GM19372 (cell line): ENCODE data around the gene MDC1.
A peak's percentile ranks its signal among the peaks of the same experiment; 100 is the strongest.

Source experiments
- ATAC-seq: cut with Tn5 transposase; IDR thresholded peaks from one replicate; pipeline ENCODE4 v1.9.1; 2021; ENCODE audit warnings: mild to moderate bottlenecking, low read depth, moderate library complexity; ENCODE audit not compliant: unreplicated experiment

MDC1 gene

GRCh38 chr6:30747902-30748769, 31.1 kb upstream of the MDC1 start:
- no peak for ATAC-seq

DNA sequence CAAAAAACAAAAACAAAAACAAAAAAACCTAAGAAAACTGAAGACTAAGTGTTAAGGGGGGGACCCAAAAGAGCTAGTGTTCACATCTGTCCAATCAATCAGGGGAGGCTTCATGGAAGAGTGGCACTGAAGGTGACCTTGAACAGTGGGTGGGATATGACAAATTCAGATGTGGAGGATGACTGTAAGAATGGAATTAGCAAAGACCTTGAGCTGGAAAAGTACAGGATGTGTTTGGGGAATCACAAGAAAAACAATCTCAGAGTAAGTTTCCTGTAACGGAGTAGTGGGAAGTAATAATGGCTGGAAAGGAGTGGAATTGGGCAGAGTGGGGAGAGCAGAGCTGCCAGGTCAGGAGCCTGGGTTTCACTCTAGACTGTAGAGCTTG, 30.2 kb upstream of the MDC1 start:
- ATAC-seq: no peak

- ATAC-seq: no peak
These were observed 27.1 kb upstream of the MDC1 start, which contains the start of gene IER3 for GRCh38 chr6:30744054-30744805. TSS of gene IER3 (minus strand) at chr6:30744547. CDS start at chr6:30744518, 29 bp downstream.

DNA sequence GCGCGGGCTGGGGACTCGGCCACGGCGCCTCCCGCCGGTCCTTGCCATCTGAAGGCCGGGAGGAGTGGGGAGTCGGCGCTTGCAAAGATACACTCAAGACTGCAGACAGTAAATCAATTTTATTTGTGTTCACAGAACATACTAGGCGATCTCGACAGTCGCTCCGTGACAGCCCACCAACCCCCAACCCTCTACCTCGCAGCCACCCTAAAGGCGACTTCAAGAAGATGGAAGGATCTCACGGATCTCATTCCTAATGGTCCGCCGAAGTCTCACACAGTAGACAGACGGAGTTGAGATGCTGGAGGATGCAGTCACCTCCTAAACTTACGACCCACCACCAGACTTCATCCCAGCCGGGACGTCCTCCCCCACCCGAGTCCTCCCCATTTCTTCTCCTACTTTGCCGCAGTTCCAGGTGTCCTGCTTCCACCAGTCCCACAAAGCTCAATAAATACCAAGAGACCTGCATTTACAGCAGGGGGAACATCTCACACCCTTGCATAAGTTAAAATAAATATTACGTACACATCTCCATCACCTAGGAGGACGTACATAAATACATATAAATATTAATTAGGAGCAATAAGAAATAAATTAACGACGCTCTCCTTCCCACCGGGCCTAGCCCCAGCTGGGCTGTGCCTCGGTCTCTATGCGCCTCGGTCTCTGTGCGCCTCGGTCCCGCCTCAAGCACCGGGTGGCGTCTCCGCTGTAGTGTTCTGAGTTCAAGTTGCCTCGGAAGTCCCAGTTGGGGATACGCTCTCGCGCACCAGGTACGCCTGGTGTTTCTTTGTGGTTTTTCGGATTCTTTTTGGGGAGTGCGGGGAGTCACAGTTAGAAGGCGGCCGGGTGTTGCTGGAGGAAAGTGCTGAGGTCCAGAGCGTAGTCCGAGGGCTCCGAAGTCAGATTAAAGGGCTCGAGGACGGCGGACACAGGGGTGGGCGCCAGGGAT, 26.3 kb upstream of the MDC1 start:
- no peak for ATAC-seq

DNA sequence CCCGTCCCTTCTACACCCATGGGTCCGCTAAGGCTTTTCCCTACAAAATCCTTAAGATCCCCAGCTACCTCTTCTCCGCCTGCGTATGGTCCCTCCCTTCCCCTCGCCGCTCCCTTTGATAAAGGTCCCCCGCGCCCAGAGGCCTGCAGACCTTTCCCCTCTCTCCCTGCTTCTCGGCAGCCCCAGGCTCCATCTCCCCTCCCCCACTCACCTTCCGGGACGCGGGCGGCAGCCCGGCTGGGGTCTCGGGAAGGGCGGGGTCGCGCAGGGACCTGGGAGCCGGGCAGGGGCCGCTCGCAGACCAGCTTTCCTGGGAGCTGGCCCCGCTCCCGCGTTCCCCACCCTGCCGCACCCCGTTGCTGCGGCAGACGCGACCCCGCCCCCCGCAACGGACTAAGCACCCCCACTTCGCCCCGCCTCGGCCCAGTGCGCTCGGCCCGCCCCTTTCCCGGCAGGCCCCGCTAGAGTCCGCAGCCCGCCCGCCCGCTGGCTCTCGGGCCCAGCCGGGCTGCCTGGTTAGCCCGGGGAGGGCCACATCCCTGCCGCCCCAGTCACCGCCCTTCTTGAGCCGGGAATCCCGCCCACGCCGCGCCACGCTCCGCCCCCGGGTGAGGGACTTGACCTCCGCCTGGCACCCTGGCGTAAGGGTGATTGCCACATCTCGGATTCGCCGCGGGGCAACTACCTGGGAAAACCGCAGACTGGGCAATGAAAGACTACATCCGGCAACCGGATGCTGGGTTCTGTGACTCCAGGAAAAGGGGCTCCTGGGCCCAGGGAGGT, 25.4 kb upstream of the MDC1 start, which contains the start of gene FLOT1:
FLOT1 (minus strand) TSS at position 372 of the 783 bp plus-strand sequence. CDS start 498 bp downstream, outside the sequence.
- peak; percentile 73 for ATAC-seq

DNA sequence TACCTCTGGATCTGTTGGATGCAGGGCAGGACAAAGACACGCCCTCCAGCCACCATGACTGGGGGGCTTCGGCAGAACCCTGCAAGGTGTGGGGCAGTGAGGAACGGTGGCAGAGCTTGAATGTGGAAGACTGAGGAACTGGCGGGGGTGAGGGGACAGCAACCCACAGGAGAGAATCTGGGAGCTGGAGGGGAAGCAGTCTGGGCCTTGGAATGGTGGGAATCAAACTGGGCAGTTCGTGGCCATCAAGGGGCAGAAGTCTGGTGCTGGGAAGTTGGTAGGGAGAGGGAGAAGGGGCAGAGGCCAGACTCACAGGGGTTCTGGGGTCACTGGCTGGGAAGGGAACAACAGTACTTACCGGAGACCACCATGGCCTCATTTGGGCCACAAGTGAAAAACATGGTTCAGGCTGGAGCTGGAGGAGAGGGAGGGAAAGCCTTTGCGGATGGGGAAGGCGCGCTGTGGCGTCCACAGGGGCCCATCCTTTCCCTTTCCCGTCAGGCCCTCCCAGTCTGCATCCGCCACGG, 24.8 kb upstream of the MDC1 start:
- no peak for ATAC-seq

DNA sequence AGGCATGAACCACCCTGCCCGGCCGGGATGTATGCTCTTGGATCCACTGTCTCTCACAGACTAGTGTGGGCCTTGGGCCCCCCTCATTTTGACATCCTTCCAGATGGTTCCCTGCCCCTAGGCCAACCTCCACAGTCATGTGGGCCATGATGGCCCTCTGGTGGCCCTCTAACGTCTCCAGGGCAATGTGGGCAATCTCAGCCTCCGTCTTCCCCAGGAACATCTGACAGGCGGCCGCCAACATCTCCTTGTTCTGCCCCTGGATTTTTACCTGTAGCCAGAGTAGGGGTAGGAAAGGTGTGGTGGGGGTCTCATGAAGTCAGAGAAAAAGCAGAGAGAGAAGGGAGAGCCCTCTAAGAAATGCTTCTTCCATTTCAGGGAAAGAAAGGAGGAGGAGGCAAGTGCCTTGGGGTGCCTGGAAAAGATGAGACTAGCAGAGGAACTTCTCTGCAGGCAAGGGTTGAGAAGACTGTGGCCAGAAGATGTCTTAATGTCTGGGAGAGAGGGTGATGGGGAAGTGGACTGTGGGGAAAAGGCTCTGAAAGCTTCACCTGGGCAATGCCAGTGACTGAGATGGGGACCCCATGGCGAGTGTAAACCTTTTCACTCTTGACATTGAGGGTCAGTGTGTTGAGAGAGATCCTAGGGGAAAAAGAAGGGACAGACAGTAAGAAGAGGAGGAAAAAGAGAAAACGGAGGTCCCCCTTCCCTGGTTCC, 24.1 kb upstream of the MDC1 start:
- no peak for ATAC-seq

GRCh38 chr6:30740540-30740870, 23.4 kb upstream of the MDC1 start:
- ATAC-seq: no peak

DNA sequence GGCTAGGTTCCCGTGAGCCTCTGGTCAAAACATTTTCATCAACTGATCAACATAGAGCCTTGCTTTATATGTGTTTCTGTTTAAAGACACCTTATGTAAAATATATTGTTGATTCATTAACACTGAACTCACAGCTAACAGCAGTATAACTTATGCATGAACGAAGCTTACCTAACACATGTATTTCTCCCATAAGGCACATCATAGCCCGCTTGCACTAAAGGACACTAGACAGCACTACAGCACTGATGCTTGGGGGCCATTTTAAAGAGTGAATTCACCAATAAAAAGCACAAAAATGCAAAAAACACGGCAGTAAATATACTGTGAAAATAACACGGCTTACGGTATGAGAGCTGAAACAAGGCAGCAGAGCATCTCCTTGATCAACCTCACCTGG, 21.5 kb upstream of the MDC1 start:
- no peak for ATAC-seq

GRCh38 chr6:30735668-30736314, 18.7 kb upstream of the MDC1 start:
- ATAC-seq: no peak

DNA sequence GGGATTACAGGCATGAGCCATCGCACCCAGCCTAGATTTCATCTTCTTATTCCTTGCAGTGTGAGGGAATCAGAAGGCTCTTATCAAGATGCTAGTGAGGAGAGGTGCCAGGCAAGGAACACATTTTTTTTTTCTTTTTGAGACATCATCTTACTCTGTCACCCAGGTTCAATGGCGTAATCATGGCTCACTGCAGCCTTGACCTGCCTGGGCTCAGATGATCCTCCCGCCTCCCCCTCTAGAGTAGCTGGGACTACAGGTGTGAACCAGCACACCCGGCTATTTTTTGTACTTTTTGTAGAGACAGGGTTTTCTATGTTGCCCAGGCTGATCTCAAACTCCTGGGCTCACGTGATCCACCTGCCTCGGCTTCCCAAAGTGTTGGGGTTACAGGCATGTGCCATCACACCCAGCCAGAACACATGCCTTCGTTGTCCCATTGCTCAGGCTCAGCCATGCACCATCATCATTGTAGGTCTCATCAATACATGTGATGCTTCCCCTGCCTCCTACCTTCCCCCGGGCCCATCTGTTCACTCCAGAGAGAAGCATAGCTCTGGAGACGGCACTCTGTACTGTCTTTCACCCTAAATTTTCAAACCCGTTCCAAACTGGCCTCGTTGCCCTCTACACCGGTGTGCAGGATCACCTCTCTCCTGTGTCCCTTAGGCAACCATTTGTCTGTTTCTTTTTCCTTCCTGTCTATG, 15.3 kb upstream of the MDC1 start:
- no peak for ATAC-seq

- ATAC-seq: peak; percentile 51
These were observed 13.7 kb upstream of the MDC1 start for GRCh38 chr6:30730601-30731435.

DNA sequence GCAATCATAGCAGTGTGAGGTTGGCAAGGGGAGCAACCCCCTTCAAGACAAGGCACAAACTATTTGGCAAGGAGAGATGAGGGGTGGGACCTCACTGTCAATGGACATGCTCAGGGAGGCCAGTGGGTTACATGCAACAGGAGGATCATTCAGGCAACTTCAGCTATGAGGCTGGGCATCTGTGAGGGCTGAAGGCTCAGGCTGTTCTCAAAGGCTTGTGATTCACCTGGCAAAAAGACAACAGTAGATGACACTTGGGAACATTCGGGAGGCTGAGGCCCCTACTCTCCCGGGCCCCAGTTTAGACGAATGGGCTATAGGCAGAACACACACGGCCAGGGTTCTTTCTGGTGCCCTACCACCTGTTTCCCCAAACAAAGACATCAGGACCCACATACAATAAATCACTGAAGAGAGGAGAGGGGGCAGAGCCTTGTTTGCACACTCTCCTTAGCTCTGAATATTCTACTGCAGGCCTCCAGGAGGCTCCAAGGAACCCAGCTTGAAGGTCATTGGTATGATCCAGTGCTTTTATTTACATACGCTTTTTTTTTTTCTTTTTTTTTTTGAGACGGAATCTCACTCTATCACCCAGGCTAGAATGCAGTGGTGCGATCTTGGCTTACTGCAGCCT, 11.0 kb upstream of the MDC1 start:
- ATAC-seq: no peak

GRCh38 chr6:30726506-30727413, 9.7 kb upstream of the MDC1 start:
- ATAC-seq: no peak

- no peak for ATAC-seq
These were observed 8.8 kb upstream of the MDC1 start for GRCh38 chr6:30725713-30726505.
